CD4-positive, alpha-beta T cell treated with Interleukin-21 for 1 hour (primary cell): ENCODE results near the gene PMP22.
"Not testable (repeated sequence)": the region's sequence is repeated elsewhere in the genome, so short reads cannot be mapped to it uniquely, and the experiment has no call there.

Experiments
- DNase-seq: peaks from one replicate; pipeline ENCODE4 v3.0.0-alpha.2; 2020

PMP22 gene

DNA sequence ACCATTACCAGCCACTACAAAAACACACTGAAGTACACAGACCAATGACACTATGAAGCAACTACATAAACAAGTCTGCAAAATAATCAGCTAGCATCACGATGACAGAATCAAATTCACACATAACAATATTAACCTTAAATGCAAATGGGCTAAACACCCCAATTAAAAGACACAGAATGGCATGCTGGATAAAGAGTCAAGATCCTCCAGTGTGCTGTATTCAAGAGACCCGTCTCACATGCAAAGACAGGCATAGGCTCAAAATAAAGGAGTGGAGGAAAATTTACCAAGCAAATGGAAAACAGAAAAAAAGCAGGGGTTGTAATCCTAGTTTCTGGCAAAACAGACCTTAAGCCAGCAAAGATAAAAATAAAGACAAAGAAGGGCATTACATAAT lies 64.6 kb downstream of the PMP22 start:
- DNase-seq: not testable (repeated sequence)

DNA sequence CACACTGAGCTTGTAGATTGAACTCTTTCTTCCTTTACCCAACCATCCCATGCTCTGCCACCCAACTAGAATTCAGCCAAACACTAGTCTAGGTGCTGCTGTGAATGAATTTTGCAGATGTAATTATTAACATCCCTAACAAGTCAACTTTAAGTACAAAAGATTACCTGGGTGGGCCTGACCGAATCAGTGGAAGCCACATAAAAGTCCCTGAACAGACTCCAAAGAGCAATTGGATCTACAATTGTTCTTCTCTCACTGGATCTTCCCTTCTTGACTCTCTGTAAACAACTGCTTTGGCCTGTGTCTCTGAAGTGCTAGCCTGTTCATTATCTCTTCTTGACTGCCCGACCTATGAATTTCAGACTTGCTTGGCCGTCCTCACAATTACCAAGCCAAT lies 67.9 kb downstream of the PMP22 start:
- no peak for DNase-seq

- no peak for DNase-seq
Observed at GRCh38 chr17:15194859-15195277, 70.3 kb downstream of the PMP22 start.

GRCh38 chr17:15185625-15185991 lies 79.5 kb downstream of the PMP22 start:
- DNase-seq: no peak

- DNase-seq: no peak
Observed at GRCh38 chr17:15184872-15185624, 80.1 kb downstream of the PMP22 start.

- no peak for DNase-seq
Observed at GRCh38 chr17:15181816-15182215, 83.3 kb downstream of the PMP22 start.

DNA sequence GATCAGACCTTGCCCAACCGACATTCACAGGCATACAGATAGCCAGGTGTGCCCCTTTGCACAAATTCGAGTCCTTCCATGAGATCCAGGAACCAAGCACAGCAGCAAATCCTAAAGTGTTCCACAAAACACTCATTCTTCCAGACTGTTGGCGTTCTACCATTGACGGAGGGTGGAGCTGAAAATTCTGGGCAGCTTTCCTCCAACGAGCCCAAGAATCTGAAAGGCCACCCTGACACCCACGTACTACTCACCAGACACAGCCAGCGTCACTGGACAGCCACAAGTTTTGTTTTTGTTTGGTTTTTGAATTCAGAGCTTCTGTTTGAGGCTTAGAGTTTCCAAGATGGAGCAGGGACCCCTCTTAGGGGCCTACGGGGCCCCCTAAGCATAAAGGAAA lies 83.8 kb downstream of the PMP22 start:
- no peak for DNase-seq

- no peak for DNase-seq
Observed at GRCh38 chr17:15180121-15180561, 85.0 kb downstream of the PMP22 start.
